ENCODE results near the gene EPS8. TPM values are rescaled to one million over a fixed set of nuclear protein-coding genes. Genes with fewer than 3 reads are reported as not detected.

The EPS8 gene
- total RNA-seq, 1 donor from 2014 or later: 58.2 TPM

- intact Hi-C loops (cut with DNase I): no loop called here
- Histone ChIP-seq H3K27me3 (no peaks in the 10 kb centered on the region), H3K4me1 (no peaks in the 10 kb centered on the region), H3K9me3 (no peaks in the 10 kb centered on the region), H3K27ac (no peak overlapping the region), H3K36me3 (no peaks in the 10 kb centered on the region), H3K4me3 (no peak overlapping the region)
- DNase-seq (no peak), ATAC-seq (no peak)
- TF ChIP-seq CTCF (IDR thresholded peaks at IDR 0.05): no peak
These were observed 40.8 kb upstream of the EPS8 start for GRCh38 chr12:15829949-15830348.

GRCh38 chr12:15829255-15829654 lies 40.1 kb upstream of the EPS8 start:
- Histone ChIP-seq H3K36me3 (no peaks in the 10 kb centered on the region), H3K27ac (no peak overlapping the region), H3K4me3 (no peak overlapping the region), H3K4me1 (no peaks in the 10 kb centered on the region), H3K27me3 (no peaks in the 10 kb centered on the region), H3K9me3 (no peaks in the 10 kb centered on the region)
- ATAC-seq: no peak
- DNase-seq: no peak
- no peak for TF ChIP-seq CTCF (IDR thresholded peaks at IDR 0.05)
- intact Hi-C loops (cut with DNase I): no loop called here

- Histone ChIP-seq H3K9me3 (no peaks in the 10 kb centered on the region), H3K4me1 (no peaks in the 10 kb centered on the region), H3K27ac (no peak overlapping the region), H3K27me3 (no peaks in the 10 kb centered on the region), H3K36me3 (no peaks in the 10 kb centered on the region), H3K4me3 (no peak overlapping the region)
- intact Hi-C loops (cut with DNase I): no loop called here
- no peak for TF ChIP-seq CTCF (IDR thresholded peaks at IDR 0.05)
- no peak for ATAC-seq
- no peak for DNase-seq
These were observed 37.9 kb upstream of the EPS8 start for GRCh38 chr12:15827136-15827535.

- Histone ChIP-seq H3K27me3 (no peaks in the 10 kb centered on the region), H3K36me3 (no peaks in the 10 kb centered on the region), H3K4me3 (no peak overlapping the region), H3K9me3 (no peaks in the 10 kb centered on the region), H3K4me1 (no peaks in the 10 kb centered on the region), H3K27ac (no peak overlapping the region)
- no peak for TF ChIP-seq CTCF (IDR thresholded peaks at IDR 0.05)
- DNase-seq (no peak), ATAC-seq (no peak)
- intact Hi-C loops (cut with DNase I): no loop called here
These were observed 35.3 kb upstream of the EPS8 start for GRCh38 chr12:15824516-15824915.

GRCh38 chr12:15823360-15824128 lies 34.4 kb upstream of the EPS8 start:
- ATAC-seq: no peak
- TF ChIP-seq CTCF (IDR thresholded peaks at IDR 0.05): no peak
- Histone ChIP-seq H3K27ac (no peak overlapping the region), H3K4me1 (no peaks in the 10 kb centered on the region), H3K4me3 (no peak overlapping the region), H3K27me3 (no peaks in the 10 kb centered on the region), H3K36me3 (no peaks in the 10 kb centered on the region), H3K9me3 (no peaks in the 10 kb centered on the region)
- intact Hi-C loops (cut with DNase I): no loop called here
- no peak for DNase-seq
